Activated naive CD4-positive, alpha-beta T cell treated with anti-CD3 and anti-CD28 coated beads, Interleukin-2, amount 50 U/mL, for 72 hours (primary cell): ENCODE data around the gene PCSK1. TPM values are rescaled to one million over a fixed set of nuclear protein-coding genes. Genes with fewer than 3 reads are reported as not detected.

Experiments used
- ATAC-seq, 2 donors: fragments of 150-1000 bp; cut with Tn5 transposase; 2 replicates each; pipeline ENCODE4 v1.10.0; 2021; ENCODE audit warnings: mild to moderate bottlenecking in 2 of 2, moderate library complexity in 2 of 2
- DNase-seq, 2 donors: peaks; one replicate each; pipeline ENCODE4 v3.0.0; 2021 to 2022; ENCODE audit warnings: low spot score in 2 of 2
- H3K27ac Mint-ChIP-seq, 2 donors: one replicate each; pipeline ENCODE4 v1.8.0; 2022; ENCODE audit warnings: mild to moderate bottlenecking in 2 of 2, mixed read lengths in 2 of 2
- H3K36me3 Mint-ChIP-seq, 2 donors: one replicate each; pipeline ENCODE4 v1.8.0; 2022; ENCODE audit warnings: mixed read lengths in 2 of 2
- H3K9me3 Mint-ChIP-seq, 2 donors: one replicate each; pipeline ENCODE4 v1.8.0; 2022; ENCODE audit warnings: mixed read lengths in 2 of 2
- total RNA-seq, 2 donors: library from RNA; stranded (reverse); gene quantifications; one replicate each; pipeline ENCODE4 v1.2.3, GENCODE V29; 2022

PCSK1 gene
- not detected for total RNA-seq

- Mint-ChIP-seq H3K9me3 (peaks cover 5 to 7% of the 10 kb centered on the region in 2 donors), H3K27ac (no peak within 1 kb of the TSS), H3K36me3 (peaks cover 23 to 24% of the 10 kb centered on the region in 2 donors)
- DNase-seq, result no peak
- no peak for ATAC-seq
Measured at GRCh38 chr5:96433066-96433447, at the start of gene PCSK1. TSS of gene PCSK1 (minus strand) at chr5:96433248. CDS start at chr5:96433042, 206 bp downstream.

- H3K36me3 Mint-ChIP-seq, result no peaks in the 10 kb centered on the region
- no peak for ATAC-seq
- no peak for DNase-seq
- peaks cover 0 to 3% of the 10 kb centered on the region in 2 donors for H3K9me3 Mint-ChIP-seq
- no peak overlapping the region for H3K27ac Mint-ChIP-seq
Measured at GRCh38 chr5:96481867-96482266, 48.8 kb upstream of the PCSK1 start.

- H3K27ac Mint-ChIP-seq, result no peak overlapping the region
- no peak for ATAC-seq
- no peaks in the 10 kb centered on the region for H3K36me3 Mint-ChIP-seq
- H3K9me3 Mint-ChIP-seq, result peaks cover 0 to 3% of the 10 kb centered on the region in 2 donors
- DNase-seq, result no peak
Measured at GRCh38 chr5:96481009-96481786, 48.1 kb upstream of the PCSK1 start.

GRCh38 chr5:96478983-96479382 is 45.9 kb upstream of the PCSK1 start:
- ATAC-seq, result no peak
- Mint-ChIP-seq H3K27ac (no peak overlapping the region), H3K9me3 (no peaks in the 10 kb centered on the region), H3K36me3 (no peaks in the 10 kb centered on the region)
- no peak for DNase-seq

GRCh38 chr5:96476654-96477053 is 43.6 kb upstream of the PCSK1 start:
- ATAC-seq (no peak), DNase-seq (no peak)
- Mint-ChIP-seq H3K9me3 (no peaks in the 10 kb centered on the region), H3K27ac (no peak overlapping the region), H3K36me3 (no peaks in the 10 kb centered on the region)

GRCh38 chr5:96474073-96474472 is 41.0 kb upstream of the PCSK1 start:
- no peak overlapping the region for H3K27ac Mint-ChIP-seq
- H3K36me3 Mint-ChIP-seq, result no peaks in the 10 kb centered on the region
- H3K9me3 Mint-ChIP-seq, result no peaks in the 10 kb centered on the region
- ATAC-seq, result no peak
- DNase-seq, result no peak

- no peak for DNase-seq
- H3K36me3 Mint-ChIP-seq, result no peaks in the 10 kb centered on the region
- no peak for ATAC-seq
- H3K27ac Mint-ChIP-seq, result no peak overlapping the region
- H3K9me3 Mint-ChIP-seq, result no peaks in the 10 kb centered on the region
Measured at GRCh38 chr5:96473155-96473554, 40.1 kb upstream of the PCSK1 start.

- ATAC-seq (no peak), DNase-seq (no peak)
- Mint-ChIP-seq H3K36me3 (no peaks in the 10 kb centered on the region), H3K9me3 (no peaks in the 10 kb centered on the region), H3K27ac (no peak overlapping the region)
Measured at GRCh38 chr5:96470785-96471184, 37.7 kb upstream of the PCSK1 start.

GRCh38 chr5:96468956-96469355 is 35.9 kb upstream of the PCSK1 start:
- no peaks in the 10 kb centered on the region for H3K36me3 Mint-ChIP-seq
- H3K9me3 Mint-ChIP-seq, result no peaks in the 10 kb centered on the region
- no peak for DNase-seq
- H3K27ac Mint-ChIP-seq, result no peak overlapping the region
- no peak for ATAC-seq

- no peak overlapping the region for H3K27ac Mint-ChIP-seq
- no peaks in the 10 kb centered on the region for H3K36me3 Mint-ChIP-seq
- H3K9me3 Mint-ChIP-seq, result no peaks in the 10 kb centered on the region
- no peak for DNase-seq
- ATAC-seq, result no peak
Measured at GRCh38 chr5:96463091-96463490, 30.0 kb upstream of the PCSK1 start.

GRCh38 chr5:96459313-96460121 is 26.5 kb upstream of the PCSK1 start:
- Mint-ChIP-seq H3K36me3 (no peaks in the 10 kb centered on the region), H3K27ac (no peak overlapping the region), H3K9me3 (peaks cover 0 to 8% of the 10 kb centered on the region in 2 donors)
- no peak for ATAC-seq
- DNase-seq, result no peak

GRCh38 chr5:96458176-96458575 is 25.1 kb upstream of the PCSK1 start:
- H3K27ac Mint-ChIP-seq, result no peak overlapping the region
- ATAC-seq (no peak), DNase-seq (no peak)
- peaks cover 0 to 8% of the 10 kb centered on the region in 2 donors for H3K9me3 Mint-ChIP-seq
- H3K36me3 Mint-ChIP-seq, result no peaks in the 10 kb centered on the region

GRCh38 chr5:96455789-96456188 is 22.7 kb upstream of the PCSK1 start:
- no peak overlapping the region for H3K27ac Mint-ChIP-seq
- no peak for ATAC-seq

GRCh38 chr5:96453394-96453793 is 20.3 kb upstream of the PCSK1 start:
- no peak for DNase-seq
- Mint-ChIP-seq H3K36me3 (no peaks in the 10 kb centered on the region), H3K9me3 (peaks cover 0 to 8% of the 10 kb centered on the region in 2 donors), H3K27ac (no peak overlapping the region)
- no peak for ATAC-seq

More at GRCh38 chr5:96455789-96456188, 22.7 kb upstream of the PCSK1 start:
- no peak for DNase-seq
- no peaks in the 10 kb centered on the region for H3K36me3 Mint-ChIP-seq
- H3K9me3 Mint-ChIP-seq, result peaks cover 0 to 8% of the 10 kb centered on the region in 2 donors

GRCh38 chr5:96447949-96448348 is 14.9 kb upstream of the PCSK1 start:
- DNase-seq, result no peak
- ATAC-seq, result no peak
- H3K9me3 Mint-ChIP-seq, result no peaks in the 10 kb centered on the region

GRCh38 chr5:96440185-96440538 is 7.1 kb upstream of the PCSK1 start:
- no peak overlapping the region for H3K27ac Mint-ChIP-seq

More at GRCh38 chr5:96447949-96448348, 14.9 kb upstream of the PCSK1 start:
- no peaks in the 10 kb centered on the region for H3K36me3 Mint-ChIP-seq
- no peak overlapping the region for H3K27ac Mint-ChIP-seq

GRCh38 chr5:96439477-96440184 is 6.6 kb upstream of the PCSK1 start:
- no peak overlapping the region for H3K27ac Mint-ChIP-seq
- DNase-seq (no peak), ATAC-seq (peak in 1 of 2 donors; percentile 58)
- H3K36me3 Mint-ChIP-seq, result peaks cover 0 to 2% of the 10 kb centered on the region in 2 donors
- peaks cover 0 to under 1% of the 10 kb centered on the region in 2 donors for H3K9me3 Mint-ChIP-seq

More at GRCh38 chr5:96440185-96440538, 7.1 kb upstream of the PCSK1 start:
- no peaks in the 10 kb centered on the region for H3K9me3 Mint-ChIP-seq
- ATAC-seq (no peak), DNase-seq (no peak)
- no peaks in the 10 kb centered on the region for H3K36me3 Mint-ChIP-seq
